Sigmoid colon (tissue), 7 donors: Measurements from ENCODE around the gene PRXL2B. TPM values are rescaled to one million over a fixed set of nuclear protein-coding genes. Genes with fewer than 3 reads are reported as not detected.

Source experiments
- DNase-seq: peaks from one replicate; pipeline ENCODE4 v3.0.0-alpha.2; 2019
- H3K27ac ChIP-seq, 4 donors: fragments of 200-600 bp; sonication (generic); one replicate each; pipeline ENCODE4 v1.5.1; 2016 to 2019; ENCODE audit warnings: mild to moderate bottlenecking in 1 of 4
- H3K27me3 ChIP-seq, 3 donors: fragments of 200-600 bp; sonication (generic); one replicate each; pipeline ENCODE4 v1.5.1; 2019; ENCODE audit warnings: mild to moderate bottlenecking in 1 of 3
- H3K36me3 ChIP-seq, 4 donors: fragments of 200-600 bp; sonication (generic); one replicate each; pipeline ENCODE4 v1.5.1; 2016 to 2019
- H3K4me1 ChIP-seq, 4 donors: fragments of 200-600 bp; sonication (generic); one replicate each; pipeline ENCODE4 v1.5.1; 2017 to 2019
- H3K4me3 ChIP-seq, 4 donors: fragments of 200-600 bp; sonication (generic); one replicate each; pipeline ENCODE4 v1.5.1; 2017 to 2019; ENCODE audit warnings: mild to moderate bottlenecking in 2 of 4, moderate library complexity in 1 of 4
- H3K9me3 ChIP-seq, 4 donors: fragments of 200-600 bp in 3 of 4; sonication (generic) in 3 of 4; one replicate each; pipeline versions ENCODE4 v1.5.1 to v1.6.1; 2013 to 2019
- CTCF ChIP-seq, 4 experiments: fragments of 450-650 bp in 3 of 4; fragments of 200-600 bp in 1 of 4; IDR thresholded peaks; one replicate each; pipeline ENCODE4 v1.5.1; 2016 to 2019; ENCODE audit warnings: antibody characterized with exemption in 4 of 4, mild to moderate bottlenecking in 3 of 4, moderate library complexity in 2 of 4
- EP300 ChIP-seq, 4 donors: sonication (generic); formaldehyde crosslinking; IDR thresholded peaks; one replicate each; pipeline ENCODE4 v1.6.1; 2017; ENCODE audit warnings: antibody characterized with exemption in 4 of 4
- POLR2A ChIP-seq, 2 donors: fragments of 450-650 bp; IDR thresholded peaks; one replicate each; pipeline ENCODE4 v1.6.1; 2016; ENCODE audit warnings: antibody characterized with exemption in 2 of 2, mild to moderate bottlenecking in 2 of 2, moderate library complexity in 2 of 2
- POLR2AphosphoS5 ChIP-seq, 4 donors: sonication (generic); formaldehyde crosslinking; IDR thresholded peaks; one replicate each; pipeline ENCODE4 v1.6.1; 2017; ENCODE audit warnings: antibody characterized with exemption in 4 of 4
- WGBS, 2 donors: extraction: QIAGEN DNeasy Blood & Tissue Kit; methylation state at CpG; one replicate each; pipeline ENCODE4 v1.1.7; 2013; 5-methylcytosine and 5-hydroxymethylcytosine counted together
- intact Hi-C: fragments of 100-400 bp; cut with DNase I; formaldehyde crosslinking; loops from one replicate; pipeline ENCODE4 v1.15.1; 2023
- polyA plus RNA-seq, 3 donors: library from polyadenylated mRNA; stranded (reverse); fragments of 200-250 nt; gene quantifications; one replicate each; pipeline ENCODE4 v1.2.3, GENCODE V29; 2013
- total RNA-seq, 4 donors: library from RNA; depleted of rRNA; stranded (reverse); fragments of >200 nt; gene quantifications; one replicate each; pipeline ENCODE4 v1.1.0, GENCODE V29; 2016
- donor health status: healthy with polysubstance abuse.
- donor health status: Bipolar disorder and iron deficiency.
- donor health status: healthy.

PRXL2B gene
- total and polyA plus RNA-seq, 7 donors, result 8.6 to 53.2 (median 18.2) TPM

GRCh38 chr1:2640626-2641025 is 54.0 kb downstream of the PRXL2B start:
- no peak overlapping the region for H3K27ac ChIP-seq
- 67 to 86% methylated on average over 3 of the region's 3 CpGs for WGBS, 2 donors
- H3K36me3 ChIP-seq, result no peaks in the 10 kb centered on the region
- TF ChIP-seq EP300 (IDR thresholded peaks at IDR 0.05), result no peak
- TF ChIP-seq POLR2AphosphoS5 (IDR thresholded peaks at IDR 0.05), result no peak
- TF ChIP-seq POLR2A (IDR thresholded peaks at IDR 0.05), result no peak
- no peak for TF ChIP-seq CTCF (IDR thresholded peaks at IDR 0.05)
- H3K4me3 ChIP-seq, result no peak overlapping the region
- DNase-seq, result no peak
- peaks cover 0 to 26% (median 21%) of the 10 kb centered on the region in 4 donors for H3K4me1 ChIP-seq
- intact Hi-C loops, result loop anchor here (10.0 kb wide), 4 partner anchors 86 to 1264 kb away; partner anchors contain the start of genes C1orf174, PANK4, PEX10 and TNFRSF14
- peaks cover 0 to 22% (median 5%) of the 10 kb centered on the region in 3 donors for H3K27me3 ChIP-seq
- H3K9me3 ChIP-seq, result no peaks in the 10 kb centered on the region

Other genes with a start within 250 kb of the PRXL2B start
- gene MORN1, start 195.2 kb upstream of the PRXL2B start, total RNA-seq, result 1 to 10 TPM; 6.2 to 9.1 (median 6.7) TPM
- gene MORN1, start 195.2 kb upstream of the PRXL2B start, polyA plus RNA-seq, result 1 to 10 TPM; 2.4 to 9.1 (median 2.5) TPM
- gene RER1, start 194.9 kb upstream of the PRXL2B start, total RNA-seq, result 10 to 100 TPM; 49.0 to 56.2 (median 50.7) TPM
- 100 to 1,000 TPM in 1 of 3 donors, 10 to 100 TPM in 2; 40.8 to 113 (median 52.2) TPM for gene RER1, start 194.9 kb upstream of the PRXL2B start, polyA plus RNA-seq
- 10 to 100 TPM; 12.8 to 17.0 (median 15.0) TPM for gene PEX10, start 174.2 kb upstream of the PRXL2B start, total RNA-seq
- 10 to 100 TPM in 2 of 3 donors, 1 to 10 TPM in 1; 9.9 to 21.9 (median 12.6) TPM for gene PEX10, start 174.2 kb upstream of the PRXL2B start, polyA plus RNA-seq
- gene PLCH2, start 110.5 kb upstream of the PRXL2B start, total RNA-seq, result 1 to 10 TPM in 2 of 4 donors, under 1 TPM in 1, not detected in 1; 0.54 to 1.7 (median 1.1) TPM
- 1 to 10 TPM in 1 of 3 donors, under 1 TPM in 1, not detected in 1; 0.60 to 3.8 TPM for gene PLCH2, start 110.5 kb upstream of the PRXL2B start, polyA plus RNA-seq
- gene PANK4, start 60.2 kb upstream of the PRXL2B start, total RNA-seq, result 10 to 100 TPM; 23.6 to 37.7 (median 27.9) TPM
- 10 to 100 TPM; 11.4 to 25.4 (median 13.4) TPM for gene PANK4, start 60.2 kb upstream of the PRXL2B start, polyA plus RNA-seq
- under 1 TPM in 1 of 4 donors, not detected in 3; 0.36 TPM for gene HES5, start 56.5 kb upstream of the PRXL2B start, total RNA-seq
- 1 to 10 TPM in 1 of 3 donors, under 1 TPM in 1, not detected in 1; 0.61 to 1.2 TPM for gene HES5, start 56.5 kb upstream of the PRXL2B start, polyA plus RNA-seq
- 10 to 100 TPM; 37.5 to 73.4 (median 60.4) TPM for gene TNFRSF14, start 30.4 kb upstream of the PRXL2B start, total RNA-seq
- 100 to 1,000 TPM in 1 of 3 donors, 10 to 100 TPM in 2; 53.5 to 185 (median 64.7) TPM for gene TNFRSF14, start 30.4 kb upstream of the PRXL2B start, polyA plus RNA-seq
- 1 to 10 TPM in 2 of 4 donors, under 1 TPM in 1, not detected in 1; 0.66 to 3.4 (median 2.9) TPM for gene MMEL1, start 46.2 kb downstream of the PRXL2B start, total RNA-seq
- 10 to 100 TPM in 2 of 3 donors, 1 to 10 TPM in 1; 5.0 to 37.2 (median 14.8) TPM for gene MMEL1, start 46.2 kb downstream of the PRXL2B start, polyA plus RNA-seq
- under 1 TPM; 0.16 to 0.83 (median 0.63) TPM for gene TTC34, start 214.9 kb downstream of the PRXL2B start, total RNA-seq
- gene TTC34, start 214.9 kb downstream of the PRXL2B start, polyA plus RNA-seq, result under 1 TPM in 2 of 3 donors, not detected in 1; under 0.01 to 0.57 TPM